K562 (cell line): ENCODE results near the gene CYS1. TPM values are rescaled to one million over a fixed set of nuclear protein-coding genes. Genes with fewer than 3 reads are reported as not detected.

Experiments
- CBFA2T2 ChIP-seq: fragments of 450-650 bp; conservative IDR thresholded peaks from 2 replicates; pipeline ENCODE4 v1.6.1; 2017; ENCODE audit warnings: mild to moderate bottlenecking
- COPS2 ChIP-seq: fragments of 450-650 bp; conservative IDR thresholded peaks from 2 replicates; pipeline ENCODE4 v1.6.1; 2016; ENCODE audit warnings: mild to moderate bottlenecking, moderate library complexity
- DMBX1 ChIP-seq: fragments of 250-450 bp; sonication (Bioruptor Pico); IDR thresholded peaks from 2 replicates; pipeline ENCODE4 v1.8.0; 2022; ENCODE audit warnings: inconsistent platforms, mild to moderate bottlenecking, moderate library complexity, borderline replicate concordance
- E2F5 ChIP-seq: sonication (generic); formaldehyde crosslinking; IDR thresholded peaks from 2 replicates; pipeline ENCODE4 v1.8.0; 2022; ENCODE audit warnings: mild to moderate bottlenecking, missing genetic modification reagents
- EGR1 ChIP-seq: fragments of 450-650 bp; conservative IDR thresholded peaks from 2 replicates; pipeline ENCODE4 v1.6.1; 2017; ENCODE audit warnings: mild to moderate bottlenecking
- JUNB ChIP-seq: fragments of 450-650 bp; formaldehyde crosslinking; conservative IDR thresholded peaks from 2 replicates; pipeline ENCODE4 v1.4.0; 2020; ENCODE audit warnings: mild to moderate bottlenecking
- MYC ChIP-seq, 2 experiments: fragments of 250-450 bp in 1 of 2; sonication (Bioruptor Pico) in 1 of 2; IDR thresholded peaks; 2 replicates each; pipeline versions ENCODE4 v1.5.1 to v1.6.1; 2012 to 2021; ENCODE audit warnings: low read depth in 2 of 2, borderline replicate concordance in 1 of 2, improper control_type of control experiment in 1 of 2, low read length in 1 of 2, mild to moderate bottlenecking in 1 of 2, moderate library complexity in 1 of 2
- NCOA4 ChIP-seq: fragments of 450-650 bp; IDR thresholded peaks from 2 replicates; pipeline ENCODE4 v1.6.1; 2018; ENCODE audit warnings: mild to moderate bottlenecking; ENCODE audit not compliant: partially characterized antibody
- NONO ChIP-seq, 2 experiments: fragments of 200-400 bp in 1 of 2; fragments of 450-650 bp in 1 of 2; formaldehyde crosslinking in 1 of 2; IDR thresholded peaks; 2 replicates each; pipeline ENCODE4 v1.6.1; 2017; ENCODE audit warnings: low read depth in 2 of 2, mild to moderate bottlenecking in 2 of 2, moderate library complexity in 2 of 2, low read length in 1 of 2
- NR2C2 ChIP-seq, 2 experiments: fragments of 200-800 bp in 1 of 2; sonication (Bioruptor generic) in 1 of 2; sonication (generic) in 1 of 2; formaldehyde crosslinking in 1 of 2; IDR thresholded peaks; 2 replicates each; pipeline versions ENCODE4 v1.6.1 to v1.8.0; 2016 to 2022; ENCODE audit warnings: mild to moderate bottlenecking in 1 of 2, missing compliant biosample characterization in 1 of 2, missing genetic modification characterization in 1 of 2, missing genetic modification reagents in 1 of 2
- PTTG1 ChIP-seq: fragments of 450-650 bp; IDR thresholded peaks from 2 replicates; pipeline ENCODE4 v1.6.1; 2016; ENCODE audit warnings: low read depth, mild to moderate bottlenecking, missing genetic modification characterization, missing compliant biosample characterization
- TFAM ChIP-seq: fragments of 250-450 bp; sonication (Bioruptor Pico); conservative IDR thresholded peaks from 2 replicates; pipeline ENCODE4 v1.5.0; 2021; ENCODE audit warnings: mild to moderate bottlenecking, moderate library complexity
- THRA ChIP-seq: fragments of 450-650 bp; IDR thresholded peaks from 2 replicates; pipeline ENCODE4 v1.6.1; 2017; ENCODE audit warnings: mild to moderate bottlenecking, moderate library complexity
- VEZF1 ChIP-seq: fragments of 200-800 bp; sonication (Bioruptor generic); IDR thresholded peaks from 2 replicates; pipeline ENCODE4 v1.6.1; 2017; ENCODE audit warnings: missing genetic modification characterization, missing compliant biosample characterization
- ZBED1 ChIP-seq: IDR thresholded peaks from 2 replicates; pipeline ENCODE4 v1.6.1; 2014
- ZFP91 ChIP-seq: sonication (generic); formaldehyde crosslinking; IDR thresholded peaks from 2 replicates; pipeline ENCODE4 v1.8.0; 2022; ENCODE audit warnings: mild to moderate bottlenecking, missing genetic modification reagents
- ZKSCAN1 ChIP-seq: fragments of 150-350 bp; IDR thresholded peaks from 2 replicates; pipeline ENCODE4 v1.6.1; 2016; ENCODE audit warnings: low read depth, low read length
- ZNF408 ChIP-seq: fragments of 250-450 bp; sonication (Bioruptor Pico); IDR thresholded peaks from 2 replicates; pipeline ENCODE4 v1.4.0; 2020; ENCODE audit warnings: low read depth, mild to moderate bottlenecking, moderate library complexity
- ZNF644 ChIP-seq: fragments of 200-800 bp; sonication (Bioruptor generic); IDR thresholded peaks from 2 replicates; pipeline ENCODE4 v1.6.1; 2016; ENCODE audit warnings: low read depth, missing genetic modification characterization, missing compliant biosample characterization
- ZNF830 ChIP-seq: fragments of 250-450 bp; sonication (Bioruptor Pico); IDR thresholded peaks from 2 replicates; pipeline ENCODE4 v1.5.0; 2021; ENCODE audit warnings: mild to moderate bottlenecking
- polyA plus RNA-seq, 8 experiments: library from polyadenylated mRNA; depleted of rRNA in 4 of 8; stranded (reverse) in 5 of 8; unstranded in 3 of 8; fragments of >200 nt; fragmentation: Nextera tagmentation in 2 of 8; fragmentation: Illumina TruSeq in 1 of 8; extraction: Ambion mirVana in 2 of 8; extraction: Trizol in 1 of 8; gene quantifications; 2 replicates each; pipeline versions ENCODE4 v1.2.1 to v1.2.3, GENCODE V29; 2011 to 2014; ENCODE audit warnings: inconsistent platforms in 1 of 8, missing spikeins in 1 of 8
- total RNA-seq, 7 experiments: library from RNA; depleted of rRNA in 6 of 7; stranded (reverse); fragments of >200 nt in 6 of 7; fragmentation: Illumina TruSeq in 2 of 7; extraction: Trizol in 2 of 7; gene quantifications; 2 replicates each; pipeline versions ENCODE4 v1.2.1 to v1.2.3, GENCODE V29; 2011 to 2021; ENCODE audit warnings: low replicate concordance in 1 of 7

The CYS1 gene
- total and polyA plus RNA-seq, 9 of the 15 experiments (the other 6 are each of a cell fraction or from before 2014, with no cell fraction given), result 0.11 to 0.13 TPM; not detected in 7

- TF ChIP-seq E2F5 (CRISPR knock-in tag), result no peak
- TF ChIP-seq PTTG1 (tag), result no peak
- TF ChIP-seq VEZF1 (CRISPR knock-in tag), result no peak
- TF ChIP-seq COPS2, result no peak
- no peak for TF ChIP-seq ZBED1
- TF ChIP-seq NONO (IDR thresholded peaks at IDR 0.05; ENCODE audit: low read depth in 2 of 2, low read length in 1 of 2), result no peak
- TF ChIP-seq TFAM, result no peak
- TF ChIP-seq JUNB (CRISPR knock-in tag), result no peak
- no peak for TF ChIP-seq ZFP91 (CRISPR knock-in tag)
- TF ChIP-seq NR2C2 (CRISPR knock-in tag; IDR thresholded peaks at IDR 0.05), result no peak
- TF ChIP-seq NR2C2 (tag; IDR thresholded peaks at IDR 0.05), result no peak
- peak; percentile 57 for TF ChIP-seq EGR1
- TF ChIP-seq ZNF644, result no peak
- no peak for TF ChIP-seq NCOA4
- TF ChIP-seq ZNF830 (CRISPR knock-in tag), result no peak
- no peak for TF ChIP-seq DMBX1 (CRISPR knock-in tag)
- no peak for TF ChIP-seq ZKSCAN1
- no peak for TF ChIP-seq THRA
- TF ChIP-seq MYC (IDR thresholded peaks at IDR 0.05; ENCODE audit: low read depth, low read length), result no peak
- 0 out of 2 replicates have a peak, but pooled peaks have one; percentile 35 for TF ChIP-seq MYC (CRISPR knock-in tag; IDR thresholded peaks at IDR 0.05; ENCODE audit: borderline replicate concordance, low read depth)
- no peak for TF ChIP-seq CBFA2T2
- TF ChIP-seq ZNF408 (CRISPR knock-in tag), result no peak
These were observed 37.7 kb downstream of the CYS1 start (continued) for GRCh38 chr2:10042301-10043161.
